Measurements from ENCODE around the gene SPRY4.

The SPRY4 gene

DNA sequence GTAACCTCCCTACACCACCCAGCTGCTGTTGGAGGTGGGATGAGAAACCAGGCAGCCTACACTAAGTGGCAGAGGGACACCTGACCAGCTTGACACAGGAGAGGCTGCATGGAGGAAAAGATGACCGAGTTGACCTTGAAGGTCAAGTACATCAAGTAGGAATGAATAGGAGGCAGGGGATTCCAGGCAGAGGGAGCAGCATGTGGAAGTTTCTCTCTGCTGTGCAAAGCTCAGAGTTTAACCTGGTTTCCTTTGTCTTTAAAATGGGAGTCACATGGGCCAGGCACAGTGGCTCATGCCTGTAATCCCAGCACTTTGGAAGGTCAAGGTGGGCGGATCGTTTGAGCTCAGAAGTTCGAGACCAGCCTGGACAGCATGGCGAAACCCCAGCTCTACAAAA lies 32.6 kb downstream of the SPRY4 start:
- DNase-seq (ENCODE audit: insufficient read length, low spot score) = no peak
- no peak for TF ChIP-seq PAX5 (IDR thresholded peaks at IDR 0.05; ENCODE audit: insufficient read depth, low read length, severe bottlenecking)
- no peak for FAIRE-seq

DNA sequence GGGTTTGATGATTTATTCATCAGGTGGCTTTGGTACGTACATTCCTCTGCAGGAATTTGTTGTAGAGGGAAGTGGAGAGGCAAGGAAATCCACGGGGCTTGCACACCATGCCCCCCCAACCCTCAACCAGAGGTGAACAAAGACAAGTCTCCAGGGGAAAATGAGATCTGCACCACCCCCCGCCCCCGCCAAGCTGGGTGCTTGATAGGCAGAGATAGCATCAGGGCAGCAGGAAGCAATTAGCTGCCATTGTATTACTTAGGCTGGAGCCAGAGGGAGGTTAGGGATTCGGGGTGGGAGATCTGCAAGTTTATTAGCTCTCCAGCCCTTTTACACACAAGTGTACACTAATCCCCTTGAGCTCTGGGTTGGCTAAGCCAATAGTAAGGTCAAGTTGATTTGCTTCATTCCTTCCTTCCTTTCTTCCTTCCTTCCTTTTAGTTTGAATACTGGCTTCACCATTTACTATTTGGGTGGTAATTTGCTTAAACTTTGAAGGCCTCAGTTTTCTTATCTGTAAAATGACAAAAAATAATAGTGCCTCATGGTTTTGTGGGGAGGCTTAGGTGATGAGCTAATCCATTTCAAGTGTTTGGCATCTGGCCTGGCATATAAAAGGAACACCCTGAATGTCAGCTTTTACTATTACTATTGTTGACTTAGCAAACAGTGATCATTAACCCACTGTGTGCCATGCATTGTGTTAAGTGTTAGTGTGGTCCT lies 34.1 kb downstream of the SPRY4 start:
- no peak for FAIRE-seq
- TF ChIP-seq PAX5 (IDR thresholded peaks at IDR 0.05; ENCODE audit: insufficient read depth, low read length, severe bottlenecking) (no peak), POU2F2 (IDR thresholded peaks at IDR 0.05; ENCODE audit: low read depth, low read length) (no peak), POLR2A (IDR thresholded peaks at IDR 0.05; ENCODE audit: low read depth, low read length) (no peak), POLR2AphosphoS5 (IDR thresholded peaks at IDR 0.05; ENCODE audit: low read depth, low read length) (no peak), TAF1 (IDR thresholded peaks at IDR 0.05; ENCODE audit: low read depth, low read length) (no peak), SPI1 (IDR thresholded peaks at IDR 0.05; ENCODE audit: low read depth, low read length) (no peak)
- DNase-seq (ENCODE audit: insufficient read length, low spot score) = no peak

DNA sequence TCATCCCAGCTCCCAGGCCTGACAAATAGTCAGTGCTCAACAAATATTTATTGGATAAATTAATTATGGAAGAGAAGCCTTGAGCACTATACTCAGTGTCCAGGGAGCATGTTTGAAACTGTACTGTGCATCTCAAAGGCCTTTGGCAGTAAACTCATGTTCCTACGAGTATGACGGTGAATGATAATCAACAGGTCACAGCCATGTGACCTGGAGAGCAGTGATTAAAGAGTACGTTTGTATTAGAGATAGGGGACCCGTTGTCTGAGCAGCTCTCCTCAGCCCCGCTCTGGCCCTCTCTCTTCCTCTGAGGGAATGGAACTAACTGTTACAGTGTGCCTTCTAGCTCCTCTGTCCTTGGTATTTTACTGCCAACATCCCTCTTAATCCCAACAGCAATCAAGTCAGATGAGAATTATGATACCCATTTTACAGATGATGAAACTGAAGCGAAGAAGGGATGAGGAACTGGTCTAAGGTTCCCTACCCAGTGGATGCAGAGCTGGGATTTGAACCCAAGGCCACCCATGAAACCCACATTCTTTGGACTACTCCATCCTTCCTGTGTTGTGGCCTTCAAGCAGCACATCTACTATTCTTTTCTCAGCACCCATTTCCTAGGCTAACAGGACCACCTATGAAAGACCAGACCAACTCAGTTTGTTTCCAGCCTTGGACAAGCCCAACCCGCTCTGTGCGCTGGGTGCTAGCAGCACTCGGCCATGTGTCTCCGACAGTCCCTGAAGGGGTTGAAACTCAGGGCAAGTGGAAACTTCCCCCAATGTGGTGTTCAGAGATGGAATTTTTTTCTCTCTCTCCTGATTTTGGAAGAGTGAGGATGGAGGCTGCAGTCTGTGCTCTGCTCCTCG lies 34.9 kb downstream of the SPRY4 start:
- FAIRE-seq (no peak), DNase-seq (ENCODE audit: insufficient read length, low spot score) (no peak)
- TF ChIP-seq SPI1 (IDR thresholded peaks at IDR 0.05; ENCODE audit: low read depth, low read length) (no peak), POLR2AphosphoS5 (IDR thresholded peaks at IDR 0.05; ENCODE audit: low read depth, low read length) (no peak), POLR2A (IDR thresholded peaks at IDR 0.05; ENCODE audit: low read depth, low read length) (no peak), TAF1 (IDR thresholded peaks at IDR 0.05; ENCODE audit: low read depth, low read length) (no peak), POU2F2 (IDR thresholded peaks at IDR 0.05; ENCODE audit: low read depth, low read length) (no peak), PAX5 (IDR thresholded peaks at IDR 0.05; ENCODE audit: insufficient read depth, low read length, severe bottlenecking) (no peak)

DNA sequence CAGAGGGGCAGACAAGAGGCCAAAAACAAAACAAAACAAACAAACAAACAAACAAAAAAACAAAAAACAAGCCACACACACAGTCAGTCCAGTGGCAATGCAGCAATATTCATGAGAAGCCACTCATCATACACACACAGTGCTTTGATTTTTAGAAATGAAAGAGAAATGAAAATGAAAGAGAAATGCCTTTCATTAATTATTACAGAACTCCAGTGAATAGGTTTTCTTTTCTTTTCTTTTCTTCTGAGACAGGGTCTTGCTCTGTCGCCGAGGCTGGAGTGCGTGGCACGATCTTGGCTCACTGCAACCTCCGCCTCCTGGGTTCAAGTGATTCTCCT lies 36.9 kb downstream of the SPRY4 start:
- FAIRE-seq (no peak), DNase-seq (ENCODE audit: insufficient read length, low spot score) (no peak)
- no peak for TF ChIP-seq SPI1 (IDR thresholded peaks at IDR 0.05; ENCODE audit: low read depth, low read length)
- no peak for TF ChIP-seq POLR2A (IDR thresholded peaks at IDR 0.05; ENCODE audit: low read depth, low read length)
- no peak for TF ChIP-seq PAX5 (IDR thresholded peaks at IDR 0.05; ENCODE audit: insufficient read depth, low read length, severe bottlenecking)
- no peak for TF ChIP-seq TAF1 (IDR thresholded peaks at IDR 0.05; ENCODE audit: low read depth, low read length)
- TF ChIP-seq POU2F2 (IDR thresholded peaks at IDR 0.05; ENCODE audit: low read depth, low read length) = no peak
- TF ChIP-seq POLR2AphosphoS5 (IDR thresholded peaks at IDR 0.05; ENCODE audit: low read depth, low read length) = no peak

DNA sequence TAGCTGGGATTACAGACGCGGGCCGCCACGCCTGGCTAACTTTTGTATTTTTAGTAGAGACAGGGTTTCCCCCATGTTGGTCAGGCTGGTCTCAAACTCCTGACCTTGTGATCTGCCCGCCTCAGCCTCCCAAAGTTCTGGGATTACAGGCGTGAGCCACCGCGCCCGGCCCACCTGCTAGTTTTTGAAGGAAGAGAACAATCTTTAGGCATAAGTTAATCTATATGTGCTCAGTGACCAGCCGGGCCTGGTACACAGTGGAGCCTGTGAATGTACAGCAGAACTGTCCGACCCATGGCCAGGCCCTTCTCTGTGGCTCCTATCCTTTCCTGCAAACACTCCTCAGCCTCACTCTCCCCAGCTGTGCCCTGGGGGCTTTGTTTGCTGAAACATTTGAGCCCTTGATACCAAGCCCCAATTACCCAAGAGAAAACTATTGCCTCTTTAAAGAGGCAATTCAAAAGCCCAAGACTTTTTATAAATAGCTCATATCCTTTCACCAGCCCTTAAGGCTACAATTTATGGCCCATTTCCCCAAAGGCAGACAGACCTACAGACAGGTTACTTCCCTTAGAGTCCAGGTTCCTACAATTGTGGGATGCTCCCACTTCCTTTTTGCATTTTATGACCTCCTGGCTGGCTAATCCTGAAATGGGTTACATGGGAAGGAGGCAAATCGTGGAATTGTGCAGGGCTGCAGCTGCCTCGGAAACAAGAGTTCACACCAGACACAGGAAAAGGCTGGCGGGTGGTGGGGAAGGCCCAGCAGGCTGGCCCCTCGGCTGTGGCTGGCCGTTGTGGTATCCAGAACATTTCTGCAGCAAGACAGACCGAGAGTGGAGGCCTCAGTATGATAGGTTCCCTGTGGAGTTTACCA lies 37.5 kb downstream of the SPRY4 start:
- no peak for FAIRE-seq
- DNase-seq (ENCODE audit: insufficient read length, low spot score) = no peak
- TF ChIP-seq TAF1 (IDR thresholded peaks at IDR 0.05; ENCODE audit: low read depth, low read length) (no peak), POLR2AphosphoS5 (IDR thresholded peaks at IDR 0.05; ENCODE audit: low read depth, low read length) (no peak), SPI1 (IDR thresholded peaks at IDR 0.05; ENCODE audit: low read depth, low read length) (no peak), POLR2A (IDR thresholded peaks at IDR 0.05; ENCODE audit: low read depth, low read length) (no peak), POU2F2 (IDR thresholded peaks at IDR 0.05; ENCODE audit: low read depth, low read length) (no peak), PAX5 (IDR thresholded peaks at IDR 0.05; ENCODE audit: insufficient read depth, low read length, severe bottlenecking) (no peak)

DNA sequence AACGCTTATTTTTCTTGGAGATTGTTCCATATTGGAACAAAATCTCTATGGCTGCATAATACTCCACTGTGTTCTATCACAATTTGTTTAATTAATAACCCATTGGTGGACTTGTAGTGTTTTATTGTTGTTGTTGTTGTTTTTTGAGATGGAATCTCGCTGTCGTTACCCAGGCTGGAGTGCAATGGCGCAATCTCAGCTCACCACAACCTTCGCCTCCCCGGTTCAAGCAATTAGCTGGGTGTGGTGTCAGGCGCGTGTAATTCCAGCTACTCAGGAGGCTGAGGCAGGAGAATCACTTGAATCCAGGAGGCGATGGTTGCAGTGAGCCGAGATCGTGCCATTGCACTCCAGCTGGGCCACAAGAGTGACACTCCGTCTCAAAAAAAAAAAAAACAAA lies 38.7 kb downstream of the SPRY4 start:
- FAIRE-seq (no peak), DNase-seq (ENCODE audit: insufficient read length, low spot score) (no peak)
- TF ChIP-seq POU2F2 (IDR thresholded peaks at IDR 0.05; ENCODE audit: low read depth, low read length) = no peak
- TF ChIP-seq PAX5 (IDR thresholded peaks at IDR 0.05; ENCODE audit: insufficient read depth, low read length, severe bottlenecking) = no peak
- TF ChIP-seq SPI1 (IDR thresholded peaks at IDR 0.05; ENCODE audit: low read depth, low read length) = no peak
- no peak for TF ChIP-seq TAF1 (IDR thresholded peaks at IDR 0.05; ENCODE audit: low read depth, low read length)
- no peak for TF ChIP-seq POLR2A (IDR thresholded peaks at IDR 0.05; ENCODE audit: low read depth, low read length)

DNA sequence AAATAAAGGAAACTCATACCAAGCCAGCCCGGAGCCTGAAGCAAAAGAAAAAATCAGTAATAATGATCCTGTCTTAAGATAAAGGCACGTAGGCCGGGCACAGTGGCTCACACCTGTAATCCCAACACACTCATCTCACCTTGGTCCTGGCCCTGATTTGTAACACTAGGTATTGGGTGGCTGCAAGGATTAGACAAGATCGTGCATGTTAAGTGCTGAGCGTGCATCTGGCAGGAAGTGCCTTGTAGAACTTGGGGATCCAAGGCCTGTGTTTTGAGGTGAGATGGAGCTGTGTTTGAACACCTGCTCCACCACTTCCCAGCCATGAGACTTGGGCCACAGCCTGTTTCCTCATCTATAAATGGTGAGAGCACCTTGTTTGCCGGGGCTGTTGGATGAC lies 41.5 kb downstream of the SPRY4 start:
- TF ChIP-seq SPI1 (IDR thresholded peaks at IDR 0.05; ENCODE audit: low read depth, low read length) = no peak
- TF ChIP-seq POLR2AphosphoS5 (IDR thresholded peaks at IDR 0.05; ENCODE audit: low read depth, low read length) = no peak
- no peak for TF ChIP-seq POLR2A (IDR thresholded peaks at IDR 0.05; ENCODE audit: low read depth, low read length)
- TF ChIP-seq PAX5 (IDR thresholded peaks at IDR 0.05; ENCODE audit: insufficient read depth, low read length, severe bottlenecking) = no peak
- no peak for TF ChIP-seq POU2F2 (IDR thresholded peaks at IDR 0.05; ENCODE audit: low read depth, low read length)
- TF ChIP-seq TAF1 (IDR thresholded peaks at IDR 0.05; ENCODE audit: low read depth, low read length) = no peak
- DNase-seq (ENCODE audit: insufficient read length, low spot score) = no peak
- FAIRE-seq = no peak

DNA sequence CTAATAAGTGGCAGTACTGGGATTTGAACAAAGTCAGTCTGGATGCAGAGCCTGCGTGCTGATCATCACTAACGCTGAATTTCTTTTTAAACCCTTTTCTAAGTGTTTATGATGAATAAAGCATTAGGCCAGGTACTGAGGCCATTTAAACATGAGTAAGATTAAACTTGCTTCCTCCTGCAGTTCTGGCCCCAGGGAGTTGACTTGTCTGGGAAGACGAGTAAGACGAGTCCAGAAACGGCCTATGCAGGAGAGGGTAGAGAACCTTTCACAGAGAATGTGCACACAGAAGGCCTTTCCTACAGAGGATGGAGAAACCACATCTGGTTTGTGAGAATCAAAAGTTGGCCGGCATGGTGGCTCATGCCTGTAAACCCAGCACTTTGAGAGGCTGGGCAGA lies 42.9 kb downstream of the SPRY4 start:
- no peak for DNase-seq (ENCODE audit: insufficient read length, low spot score)
- TF ChIP-seq POLR2AphosphoS5 (IDR thresholded peaks at IDR 0.05; ENCODE audit: low read depth, low read length) (no peak), POU2F2 (IDR thresholded peaks at IDR 0.05; ENCODE audit: low read depth, low read length) (no peak), PAX5 (IDR thresholded peaks at IDR 0.05; ENCODE audit: insufficient read depth, low read length, severe bottlenecking) (no peak), POLR2A (IDR thresholded peaks at IDR 0.05; ENCODE audit: low read depth, low read length) (no peak), TAF1 (IDR thresholded peaks at IDR 0.05; ENCODE audit: low read depth, low read length) (no peak), SPI1 (IDR thresholded peaks at IDR 0.05; ENCODE audit: low read depth, low read length) (no peak)
- no peak for FAIRE-seq

DNA sequence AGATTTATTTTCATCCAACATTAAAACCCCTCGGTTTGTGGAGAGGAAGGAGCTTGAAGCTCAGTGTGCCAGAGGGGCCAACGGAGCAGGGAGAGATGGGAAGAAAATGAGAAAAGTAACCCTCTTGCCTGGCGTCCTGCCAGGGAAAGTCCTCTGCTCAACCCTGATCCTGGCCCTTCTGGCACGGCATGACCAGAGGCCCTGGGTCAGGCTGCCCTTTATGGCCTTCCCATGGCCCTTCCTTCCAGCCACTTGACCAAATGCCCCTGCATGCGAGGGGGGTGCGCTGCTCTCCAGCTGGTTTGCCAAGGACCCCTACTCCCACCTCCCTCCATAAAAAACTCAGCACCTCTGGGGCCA lies 43.8 kb downstream of the SPRY4 start:
- FAIRE-seq = no peak
- no peak for DNase-seq (ENCODE audit: insufficient read length, low spot score)

More for the DNA sequence above, 43.8 kb downstream of the SPRY4 start:
- TF ChIP-seq POLR2A (IDR thresholded peaks at IDR 0.05; ENCODE audit: low read depth, low read length) (no peak), PAX5 (IDR thresholded peaks at IDR 0.05; ENCODE audit: insufficient read depth, low read length, severe bottlenecking) (no peak), POLR2AphosphoS5 (IDR thresholded peaks at IDR 0.05; ENCODE audit: low read depth, low read length) (no peak)

All from GM12891 (cell line).